Prostate gland (tissue), 2 donors: ENCODE results near the gene YIPF1.

Experiments
- POLR2A ChIP-seq: fragments of 450-650 bp; IDR thresholded peaks from one replicate; pipeline ENCODE4 v1.6.1; 2016; ENCODE audit warnings: antibody characterized with exemption, mild to moderate bottlenecking
- POLR2AphosphoS5 ChIP-seq: sonication (generic); formaldehyde crosslinking; IDR thresholded peaks from one replicate; pipeline ENCODE4 v1.6.1; 2017; ENCODE audit warnings: antibody characterized with exemption
- TF ChIP-seq, protein P1 (sequence below), 4 experiments: fragments of 200-600 bp in 2 of 4; fragments of 450-650 bp in 2 of 4; sonication (generic) in 2 of 4; IDR thresholded peaks; 1 replicate in 3 of 4; 2 replicates in 1 of 4; pipeline ENCODE4 v1.5.1; 2016 to 2019; ENCODE audit warnings: antibody characterized with exemption in 4 of 4, mild to moderate bottlenecking in 2 of 4, moderate library complexity in 2 of 4

DNA sequence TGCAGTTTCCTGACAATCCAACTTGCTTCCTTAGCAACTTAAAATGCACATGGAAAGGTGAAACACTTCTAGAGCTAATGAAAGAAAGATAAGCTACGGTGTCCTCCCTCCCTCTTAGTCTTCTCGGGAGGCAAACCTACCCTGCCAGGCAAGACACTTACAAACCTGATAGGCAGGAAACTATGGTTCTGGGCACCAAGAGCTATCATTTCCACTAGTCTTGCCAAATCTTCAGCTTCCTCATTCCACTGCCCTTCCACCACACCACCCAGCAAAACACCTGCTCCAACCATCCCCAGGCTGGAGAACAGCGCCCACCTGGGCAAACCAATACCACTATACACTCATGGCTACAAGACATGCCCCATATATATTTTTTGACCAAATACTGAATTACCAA lies 66.7 kb downstream of the YIPF1 start:
- TF ChIP-seq, protein P1, sequence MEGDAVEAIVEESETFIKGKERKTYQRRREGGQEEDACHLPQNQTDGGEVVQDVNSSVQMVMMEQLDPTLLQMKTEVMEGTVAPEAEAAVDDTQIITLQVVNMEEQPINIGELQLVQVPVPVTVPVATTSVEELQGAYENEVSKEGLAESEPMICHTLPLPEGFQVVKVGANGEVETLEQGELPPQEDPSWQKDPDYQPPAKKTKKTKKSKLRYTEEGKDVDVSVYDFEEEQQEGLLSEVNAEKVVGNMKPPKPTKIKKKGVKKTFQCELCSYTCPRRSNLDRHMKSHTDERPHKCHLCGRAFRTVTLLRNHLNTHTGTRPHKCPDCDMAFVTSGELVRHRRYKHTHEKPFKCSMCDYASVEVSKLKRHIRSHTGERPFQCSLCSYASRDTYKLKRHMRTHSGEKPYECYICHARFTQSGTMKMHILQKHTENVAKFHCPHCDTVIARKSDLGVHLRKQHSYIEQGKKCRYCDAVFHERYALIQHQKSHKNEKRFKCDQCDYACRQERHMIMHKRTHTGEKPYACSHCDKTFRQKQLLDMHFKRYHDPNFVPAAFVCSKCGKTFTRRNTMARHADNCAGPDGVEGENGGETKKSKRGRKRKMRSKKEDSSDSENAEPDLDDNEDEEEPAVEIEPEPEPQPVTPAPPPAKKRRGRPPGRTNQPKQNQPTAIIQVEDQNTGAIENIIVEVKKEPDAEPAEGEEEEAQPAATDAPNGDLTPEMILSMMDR (IDR thresholded peaks at IDR 0.05): no peak
- TF ChIP-seq POLR2A (no peak), POLR2AphosphoS5 (no peak)
